Small intestine (tissue), 7 donors: ENCODE data around the gene AHR. TPM values are rescaled to one million over a fixed set of nuclear protein-coding genes. Genes with fewer than 3 reads are reported as not detected.

ENCODE experiments used
- DNase-seq, 2 donors: peaks; one replicate each; pipeline versions ENCODE4 v3.0.0 to v3.0.0-alpha.2; 2013
- FAIRE-seq: peaks from 2 replicates; lab custom pipeline; 2012; peaks lifted over from hg19 to GRCh38; lab: Jason Lieb, UNC
- H3K27ac ChIP-seq, 3 donors: one replicate each; pipeline ENCODE4 v1.5.1; 2013; ENCODE audit warnings: low read length in 2 of 3, mild to moderate bottlenecking in 2 of 3, control low read depth in 1 of 3, inconsistent platforms in 1 of 3, low read depth in 1 of 3, moderate library complexity in 1 of 3
- H3K27me3 ChIP-seq, 3 donors: one replicate each; pipeline ENCODE4 v1.6.1; 2013; ENCODE audit warnings: low read length in 3 of 3, inconsistent platforms in 1 of 3; ENCODE audit not compliant: control insufficient read depth in 3 of 3, insufficient read depth in 3 of 3
- H3K36me3 ChIP-seq, 3 donors: one replicate each; pipeline ENCODE4 v1.6.1; 2013; ENCODE audit warnings: low read length in 3 of 3, inconsistent platforms in 1 of 3, low read depth in 1 of 3, mild to moderate bottlenecking in 1 of 3, moderate library complexity in 1 of 3; ENCODE audit not compliant: control insufficient read depth in 3 of 3, insufficient read depth in 2 of 3
- H3K4me1 ChIP-seq, 3 donors: one replicate each; pipeline ENCODE4 v1.6.1; 2013; ENCODE audit warnings: low read length in 2 of 3, inconsistent platforms in 1 of 3, low read depth in 1 of 3, mild to moderate bottlenecking in 1 of 3, moderate library complexity in 1 of 3; ENCODE audit not compliant: control insufficient read depth in 3 of 3, insufficient read depth in 2 of 3
- H3K4me3 ChIP-seq, 3 donors: one replicate each; pipeline ENCODE4 v1.5.1; 2013; ENCODE audit warnings: low read length in 3 of 3, control low read depth in 1 of 3, inconsistent platforms in 1 of 3, low read depth in 1 of 3, mild to moderate bottlenecking in 1 of 3, moderate library complexity in 1 of 3
- H3K9me3 ChIP-seq, 2 donors: one replicate each; pipeline ENCODE4 v1.6.1; 2013; ENCODE audit warnings: low read depth in 1 of 2, low read length in 1 of 2; ENCODE audit not compliant: control insufficient read depth in 2 of 2, insufficient read depth in 1 of 2
- WGBS, 3 donors: extraction: QIAGEN DNeasy Blood & Tissue Kit; methylation state at CpG; one replicate each; pipeline ENCODE4 v1.1.7; 2013; 5-methylcytosine and 5-hydroxymethylcytosine counted together
- polyA plus RNA-seq, 4 donors: library from polyadenylated mRNA; stranded (reverse) in 3 of 4; unstranded in 1 of 4; fragments of 200-250 nt in 3 of 4; fragments of 120-200 nt in 1 of 4; gene quantifications; one replicate each; pipeline versions ENCODE4 v1.2.1 to v1.2.3, GENCODE V29; 2013
- donor health status: healthy with polysubstance abuse.
- donor health status: control.
- donor health status: control.
- donor health status: Bipolar disorder and iron deficiency.
- donor health status: healthy.

AHR gene
- polyA plus RNA-seq, 4 donors, result 10.1 to 26.2 (median 12.4) TPM

- Histone ChIP-seq H3K9me3 (no peaks in the 10 kb centered on the region), H3K4me3 (no peak overlapping the region), H3K36me3 (peaks cover 0 to 2% (median 2%) of the 10 kb centered on the region in 3 donors), H3K27me3 (no peaks in the 10 kb centered on the region), H3K4me1 (peaks cover 0 to 19% (median 9%) of the 10 kb centered on the region in 3 donors), H3K27ac (peak overlapping the region in 2 of 3 donors; percentile 11 to 77)
- DNase-seq, result no peak
- 61 to 72% (median 67%) methylated on average over 2 of the region's 2 CpGs for WGBS, 3 donors
- FAIRE-seq, result no peak
Measured at GRCh38 chr7:17307969-17308648, 9.7 kb downstream of the AHR start.

DNA sequence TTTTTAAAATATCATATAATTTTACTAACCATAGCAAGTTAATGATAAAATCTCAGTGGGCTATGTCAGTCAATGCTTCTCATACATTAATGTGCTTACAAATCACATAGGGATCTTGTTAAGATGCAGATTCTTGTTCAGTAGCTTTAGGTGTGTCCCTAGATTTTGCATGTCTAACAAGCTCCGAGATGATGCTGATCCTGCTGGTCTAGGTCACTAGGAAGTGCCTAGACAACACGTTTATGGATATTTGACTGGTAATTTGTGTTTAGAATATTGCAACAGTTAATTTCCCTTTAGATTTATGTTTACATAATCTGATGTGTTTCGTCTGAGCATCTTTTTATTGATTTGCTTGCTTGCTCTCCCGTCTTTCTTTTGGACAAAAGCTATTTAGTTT is 12.7 kb downstream of the AHR start:
- Histone ChIP-seq H3K27ac (no peak overlapping the region), H3K36me3 (peaks cover 0 to 4% (median 2%) of the 10 kb centered on the region in 3 donors), H3K4me1 (peaks cover 0 to 19% (median 6%) of the 10 kb centered on the region in 3 donors), H3K27me3 (no peaks in the 10 kb centered on the region), H3K4me3 (no peak overlapping the region), H3K9me3 (no peaks in the 10 kb centered on the region)
- WGBS, 3 donors, result 76 to 91% (median 84%) methylated on average over 4 of the region's 4 CpGs
- no peak for DNase-seq
- FAIRE-seq, result no peak

GRCh38 chr7:17311952-17312351 is 13.5 kb downstream of the AHR start:
- Histone ChIP-seq H3K4me1 (peaks cover 0 to 13% (median 6%) of the 10 kb centered on the region in 3 donors), H3K27ac (peak overlapping the region in 1 of 3 donors; percentile 18), H3K36me3 (peaks cover 0 to 6% (median 2%) of the 10 kb centered on the region in 3 donors), H3K9me3 (no peaks in the 10 kb centered on the region), H3K4me3 (no peak overlapping the region), H3K27me3 (no peaks in the 10 kb centered on the region)
- DNase-seq (no peak), FAIRE-seq (no peak)
- whole genome bisulfite sequencing, 3 donors, result 79 to 89% (median 81%) methylated on average over 3 of the region's 3 CpGs

GRCh38 chr7:17312641-17313040 is 14.2 kb downstream of the AHR start:
- no peak for FAIRE-seq
- DNase-seq, result no peak
- no peak overlapping the region for H3K27ac ChIP-seq
- H3K4me3 ChIP-seq, result no peak overlapping the region
- peaks cover 0 to 7% (median 3%) of the 10 kb centered on the region in 3 donors for H3K4me1 ChIP-seq
- no peaks in the 10 kb centered on the region for H3K9me3 ChIP-seq
- no peaks in the 10 kb centered on the region for H3K27me3 ChIP-seq
- H3K36me3 ChIP-seq, result peaks cover 0 to 6% (median 2%) of the 10 kb centered on the region in 3 donors
- 81 to 90% (median 86%) methylated on average over 2 of the region's 2 CpGs for WGBS, 3 donors

DNA sequence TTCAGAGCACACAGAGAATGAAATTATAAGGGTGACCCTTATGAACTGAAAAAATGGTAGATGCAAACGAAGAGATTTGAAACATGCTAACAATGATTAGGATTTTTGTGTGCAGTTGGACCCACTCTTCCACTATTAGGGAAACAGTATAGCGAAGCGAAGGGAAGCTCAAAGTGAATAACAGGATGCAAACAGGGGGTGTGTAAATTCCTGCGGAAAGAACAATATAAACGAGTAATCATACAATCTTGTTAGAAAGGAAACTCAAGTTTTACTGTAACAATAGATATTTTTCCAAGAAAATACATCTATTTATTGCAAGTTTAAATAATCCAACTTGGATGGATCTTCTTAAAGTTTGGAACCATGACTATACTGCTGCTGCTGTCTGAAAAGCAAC is 14.7 kb downstream of the AHR start:
- Histone ChIP-seq H3K4me3 (no peak overlapping the region), H3K27ac (peak overlapping the region in 1 of 3 donors; percentile 4), H3K36me3 (peaks cover 0 to 6% (median 2%) of the 10 kb centered on the region in 3 donors), H3K4me1 (peaks cover 0 to 1% (median 0%) of the 10 kb centered on the region in 3 donors), H3K9me3 (no peaks in the 10 kb centered on the region), H3K27me3 (no peaks in the 10 kb centered on the region)
- 75 to 93% (median 85%) methylated on average over 5 of the region's 5 CpGs for WGBS, 3 donors
- FAIRE-seq (no peak), DNase-seq (no peak)

- no peaks in the 10 kb centered on the region for H3K9me3 ChIP-seq
- H3K4me1 ChIP-seq, result peaks cover 0 to 7% (median 3%) of the 10 kb centered on the region in 3 donors
- H3K36me3 ChIP-seq, result peaks cover 0 to 6% (median 2%) of the 10 kb centered on the region in 3 donors
- no peaks in the 10 kb centered on the region for H3K27me3 ChIP-seq
- DNase-seq, result no peak
- H3K4me3 ChIP-seq, result no peak overlapping the region
- no peak for FAIRE-seq
- H3K27ac ChIP-seq, result no peak overlapping the region
Measured at GRCh38 chr7:17315974-17316373, 17.5 kb downstream of the AHR start.

- FAIRE-seq (no peak), DNase-seq (no peak)
- Histone ChIP-seq H3K4me1 (peaks cover 2 to 7% (median 3%) of the 10 kb centered on the region in 3 donors), H3K36me3 (peaks cover 0 to 3% (median 2%) of the 10 kb centered on the region in 3 donors), H3K4me3 (no peak overlapping the region), H3K27ac (no peak overlapping the region), H3K9me3 (no peaks in the 10 kb centered on the region), H3K27me3 (no peaks in the 10 kb centered on the region)
- WGBS, 3 donors, result 79 to 93% (median 91%) methylated on average over 3 of the region's 3 CpGs
Measured at GRCh38 chr7:17318146-17318545, 19.7 kb downstream of the AHR start.

GRCh38 chr7:17319164-17320101 is 21.0 kb downstream of the AHR start:
- no peak for FAIRE-seq
- Histone ChIP-seq H3K4me3 (no peak overlapping the region), H3K27me3 (no peaks in the 10 kb centered on the region), H3K4me1 (peaks cover 2 to 7% (median 3%) of the 10 kb centered on the region in 3 donors), H3K27ac (no peak overlapping the region), H3K36me3 (peaks cover 0 to 5% (median 2%) of the 10 kb centered on the region in 3 donors), H3K9me3 (no peaks in the 10 kb centered on the region)
- WGBS, 3 donors, result 84% methylated on average over 4 of the region's 4 CpGs
- DNase-seq, result no peak
